Memory B cell (primary cell): ENCODE data around the gene CREB3L1.

Source experiments
- ATAC-seq: fragments of 150-1000 bp; cut with Tn5 transposase; 2 replicates; pipeline ENCODE4 v1.10.0; 2021; ENCODE audit warnings: low read depth, mild to moderate bottlenecking, moderate library complexity
- DNase-seq, 2 donors: peaks; one replicate each; pipeline ENCODE4 v3.0.0; 2022; ENCODE audit warnings: low spot score in 2 of 2
- H3K27ac Mint-ChIP-seq: one replicate; pipeline ENCODE4 v1.8.0; 2022; ENCODE audit warnings: mild to moderate bottlenecking, moderate library complexity, mixed read lengths
- H3K27me3 Mint-ChIP-seq: one replicate; pipeline ENCODE4 v1.8.0; 2022; ENCODE audit warnings: mixed read lengths
- H3K36me3 Mint-ChIP-seq: one replicate; pipeline ENCODE4 v1.8.0; 2022; ENCODE audit warnings: mild to moderate bottlenecking, mixed read lengths
- H3K4me1 Mint-ChIP-seq: one replicate; pipeline ENCODE4 v1.8.0; 2022; ENCODE audit warnings: mixed read lengths
- H3K4me3 Mint-ChIP-seq: one replicate; pipeline ENCODE4 v1.8.0; 2022; ENCODE audit warnings: mild to moderate bottlenecking, moderate library complexity, mixed read lengths
- H3K9me3 Mint-ChIP-seq: one replicate; pipeline ENCODE4 v1.8.0; 2022; ENCODE audit warnings: mixed read lengths

Gene CREB3L1

DNA sequence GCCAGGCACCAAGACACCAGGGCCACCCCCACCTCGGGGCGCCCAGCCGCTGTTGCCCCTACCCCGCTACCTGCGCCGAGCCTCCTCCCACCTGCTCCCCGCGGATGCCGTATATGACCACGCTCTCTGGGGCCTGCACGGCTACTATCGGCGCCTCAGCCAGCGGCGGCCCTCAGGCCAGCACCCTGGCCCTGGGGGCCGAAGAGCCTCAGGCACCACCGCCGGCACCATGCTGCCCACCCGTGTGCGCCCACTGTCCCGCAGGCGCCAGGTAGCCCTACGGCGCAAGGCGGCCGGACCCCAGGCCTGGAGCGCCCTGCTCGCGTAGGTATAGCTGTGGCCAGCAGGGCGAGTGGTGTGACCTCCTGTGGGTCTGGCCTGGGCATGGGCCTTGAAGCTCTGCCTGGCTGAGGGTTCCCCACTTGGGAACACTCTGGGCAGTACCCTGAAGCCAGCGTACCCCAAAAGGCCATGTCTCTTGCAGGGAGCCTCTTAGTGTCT is 89.2 kb downstream of the CREB3L1 start:
- Mint-ChIP-seq H3K4me1 (peaks cover 10% of the 10 kb centered on the region), H3K27ac (no peak overlapping the region), H3K4me3 (no peak overlapping the region), H3K27me3 (no peaks in the 10 kb centered on the region), H3K36me3 (peaks cover 2% of the 10 kb centered on the region), H3K9me3 (no peaks in the 10 kb centered on the region)
- DNase-seq: no peak
- ATAC-seq: no peak

GRCh38 chr11:46367244-46367915 is 89.9 kb downstream of the CREB3L1 start:
- peaks cover 9% of the 10 kb centered on the region for H3K4me1 Mint-ChIP-seq
- H3K9me3 Mint-ChIP-seq: no peaks in the 10 kb centered on the region
- no peaks in the 10 kb centered on the region for H3K27me3 Mint-ChIP-seq
- H3K4me3 Mint-ChIP-seq: no peak overlapping the region
- H3K27ac Mint-ChIP-seq: no peak overlapping the region
- H3K36me3 Mint-ChIP-seq: peaks cover 2% of the 10 kb centered on the region
- DNase-seq: peak; percentile 66 to 70
- peak; percentile 83 for ATAC-seq

GRCh38 chr11:46367916-46368267 is 90.4 kb downstream of the CREB3L1 start:
- DNase-seq (no peak), ATAC-seq (no peak)
- H3K27me3 Mint-ChIP-seq: no peaks in the 10 kb centered on the region
- peaks cover 3% of the 10 kb centered on the region for H3K36me3 Mint-ChIP-seq
- no peak overlapping the region for H3K27ac Mint-ChIP-seq
- no peaks in the 10 kb centered on the region for H3K9me3 Mint-ChIP-seq
- H3K4me3 Mint-ChIP-seq: no peak overlapping the region
- peaks cover 6% of the 10 kb centered on the region for H3K4me1 Mint-ChIP-seq

DNA sequence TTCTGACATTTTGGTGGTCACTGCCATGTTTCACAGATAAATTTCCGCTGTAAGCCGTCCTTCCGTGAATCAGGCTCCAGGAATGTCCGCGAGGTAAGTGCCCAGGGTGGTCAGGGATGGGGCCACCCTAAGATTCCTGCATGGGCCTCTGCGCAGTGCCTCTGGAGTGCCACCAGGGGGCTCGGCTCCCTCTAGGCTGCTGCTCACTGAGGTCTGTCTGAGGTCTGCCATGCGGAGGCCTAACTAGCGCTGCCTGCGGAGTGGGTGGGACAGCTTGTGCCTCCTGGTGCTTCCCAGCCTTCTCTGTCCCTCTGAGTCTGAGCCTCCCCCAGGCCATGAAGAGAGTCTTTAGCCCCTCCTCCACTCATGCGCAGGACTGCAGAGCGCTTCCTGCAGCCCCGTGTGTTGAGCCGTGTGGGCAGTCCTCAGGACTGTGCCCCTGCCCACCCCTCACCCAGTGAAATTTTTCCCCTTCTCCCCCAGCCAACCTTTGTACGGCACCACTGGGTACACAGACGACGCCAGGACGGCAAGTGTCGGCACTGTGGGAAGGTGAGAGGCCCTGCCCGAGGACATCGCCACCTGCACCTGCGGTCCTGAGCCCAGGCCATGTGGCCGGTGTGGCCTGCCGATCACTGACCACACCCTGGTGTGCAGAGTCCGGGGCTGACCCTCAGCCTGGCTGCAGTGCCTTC is 92.1 kb downstream of the CREB3L1 start:
- Mint-ChIP-seq H3K27me3 (no peaks in the 10 kb centered on the region), H3K27ac (no peak overlapping the region), H3K36me3 (peaks cover 3% of the 10 kb centered on the region), H3K9me3 (no peaks in the 10 kb centered on the region), H3K4me1 (peaks cover 2% of the 10 kb centered on the region), H3K4me3 (no peak overlapping the region)
- peak; percentile 76 for ATAC-seq
- no peak for DNase-seq

GRCh38 chr11:46370253-46370652 is 92.8 kb downstream of the CREB3L1 start:
- DNase-seq (no peak), ATAC-seq (no peak)
- no peaks in the 10 kb centered on the region for H3K27me3 Mint-ChIP-seq
- peaks cover 7% of the 10 kb centered on the region for H3K36me3 Mint-ChIP-seq
- H3K4me3 Mint-ChIP-seq: no peak overlapping the region
- peaks cover 2% of the 10 kb centered on the region for H3K4me1 Mint-ChIP-seq
- H3K9me3 Mint-ChIP-seq: no peaks in the 10 kb centered on the region
- no peak overlapping the region for H3K27ac Mint-ChIP-seq
